ENCODE data around the gene MXRA8.
"Not testable (repeated sequence)": the region's sequence is repeated elsewhere in the genome, so short reads cannot be mapped to it uniquely, and the experiment has no call there.

The MXRA8 gene

DNA sequence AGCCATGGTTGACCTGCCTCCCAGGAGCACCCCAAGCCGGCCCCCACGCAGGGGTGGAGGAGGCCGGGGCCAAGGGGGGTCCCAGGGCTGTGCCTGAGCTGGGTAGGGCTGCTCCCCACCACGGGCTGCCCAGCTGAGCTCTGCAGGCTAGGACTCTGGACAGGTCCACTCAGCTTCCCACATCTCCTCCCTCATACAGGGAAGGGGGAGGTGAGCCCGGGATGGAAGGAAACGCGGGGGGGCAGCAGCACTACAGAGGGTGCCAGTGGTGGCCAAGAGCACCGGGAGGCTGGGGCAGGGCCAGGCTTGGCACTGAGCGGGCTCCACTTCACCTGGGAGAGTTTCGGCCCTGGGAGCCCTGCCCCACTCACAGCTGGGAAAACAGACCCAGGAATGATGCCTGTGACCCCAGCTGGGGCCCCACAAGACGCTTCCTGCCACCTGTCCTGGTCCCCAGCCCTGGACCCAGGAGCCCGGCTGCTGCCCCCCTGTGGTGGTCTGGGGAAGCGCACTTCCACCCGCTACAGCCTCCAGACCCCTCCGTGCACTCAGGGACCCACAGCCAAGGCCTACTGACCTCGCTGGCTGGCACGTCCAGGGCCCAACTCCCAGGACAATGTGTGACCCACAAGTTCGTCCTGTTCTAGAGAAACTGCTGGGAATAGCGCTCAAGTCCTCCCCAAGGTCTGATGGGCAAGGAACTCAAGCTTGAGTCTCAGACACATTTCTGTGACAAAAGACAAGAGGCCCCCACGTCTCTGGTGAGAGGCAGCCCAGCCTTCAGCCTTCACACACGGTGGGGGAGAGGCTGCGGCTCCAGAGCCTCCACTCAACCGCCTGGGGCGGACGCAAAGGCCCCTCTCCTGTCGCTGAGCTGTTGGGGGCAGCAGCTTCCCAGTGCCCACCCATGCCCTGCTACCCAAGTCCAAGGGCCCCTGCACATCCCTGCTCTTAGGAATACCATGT is 13.7 kb upstream of the MXRA8 start:
- in situ Hi-C loops (cut with MboI; ENCODE audit: low pct_unique_long_range_greater_than_20kb, low sequenced_read_pairs), result no loop called here
- DNase-seq, result peak; percentile 79

DNA sequence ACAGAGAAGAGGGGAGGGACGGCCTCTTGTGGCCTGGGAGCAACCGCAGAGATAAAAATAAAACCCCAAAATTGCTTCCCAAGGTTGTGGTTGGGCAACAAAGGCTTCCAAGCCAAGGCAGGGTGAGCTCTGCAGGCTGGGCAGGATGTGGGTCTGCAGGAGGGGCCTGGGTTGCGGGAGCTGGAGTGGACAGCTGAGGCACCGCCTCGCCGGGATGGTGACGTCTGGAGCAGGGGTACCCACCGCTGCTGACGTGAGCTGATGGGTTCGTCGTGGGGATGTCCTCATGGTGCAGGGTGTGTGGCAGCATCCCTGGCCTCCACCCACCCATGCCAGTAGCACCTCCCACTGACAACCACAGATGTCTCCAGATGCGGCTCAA is 13.0 kb upstream of the MXRA8 start:
- peak; percentile 77 for DNase-seq
- in situ Hi-C loops (cut with MboI; ENCODE audit: low pct_unique_long_range_greater_than_20kb, low sequenced_read_pairs), result no loop called here

DNA sequence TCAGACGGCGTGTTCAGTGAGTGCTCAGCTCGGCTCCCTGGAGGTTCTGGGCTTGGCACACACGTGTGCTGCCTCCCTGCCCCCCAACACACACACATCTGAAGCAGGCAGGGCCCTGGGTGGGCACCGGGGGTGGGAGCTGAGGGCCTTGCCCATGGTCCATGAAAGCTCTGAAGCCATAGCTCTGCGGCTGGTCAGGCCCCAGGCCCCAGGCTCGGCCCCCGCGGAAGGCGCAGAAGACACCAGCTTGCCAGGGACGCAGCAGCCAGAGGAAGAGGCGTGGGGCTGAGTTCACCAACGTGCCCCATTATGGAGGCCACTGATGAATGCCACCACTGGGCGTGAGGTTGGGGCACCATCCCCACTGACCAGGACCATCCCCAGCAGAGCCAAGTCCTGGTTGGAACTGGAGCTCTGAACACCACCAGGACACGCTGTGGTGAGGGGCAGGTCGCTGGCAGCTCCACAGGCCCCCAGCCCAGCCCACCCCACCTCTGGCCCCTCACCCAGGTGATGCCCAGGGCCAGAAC is 12.5 kb upstream of the MXRA8 start:
- no peak for DNase-seq
- in situ Hi-C loops (cut with MboI; ENCODE audit: low pct_unique_long_range_greater_than_20kb, low sequenced_read_pairs), result no loop called here

DNA sequence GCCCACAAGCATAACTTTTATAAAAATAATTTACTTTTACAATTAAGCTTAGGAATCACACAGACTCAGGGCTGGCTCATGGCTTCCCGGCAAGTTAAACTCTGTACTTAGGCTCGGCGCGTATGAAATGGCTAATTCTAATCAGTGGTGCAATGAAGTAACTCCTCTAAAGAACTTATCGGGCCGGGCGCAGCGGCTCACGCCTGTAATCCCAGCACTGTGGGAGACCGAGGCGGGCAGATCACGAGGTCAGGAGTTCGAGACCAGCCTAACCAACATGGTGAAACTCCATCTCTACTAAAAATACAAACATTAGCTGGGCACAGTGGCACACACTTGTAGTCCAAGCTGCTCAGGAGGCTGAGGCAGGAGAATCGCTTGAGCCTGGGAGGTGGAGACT is 11.7 kb upstream of the MXRA8 start:
- DNase-seq; in situ Hi-C loops (cut with MboI; ENCODE audit: low pct_unique_long_range_greater_than_20kb, low sequenced_read_pairs): not testable (repeated sequence)

DNA sequence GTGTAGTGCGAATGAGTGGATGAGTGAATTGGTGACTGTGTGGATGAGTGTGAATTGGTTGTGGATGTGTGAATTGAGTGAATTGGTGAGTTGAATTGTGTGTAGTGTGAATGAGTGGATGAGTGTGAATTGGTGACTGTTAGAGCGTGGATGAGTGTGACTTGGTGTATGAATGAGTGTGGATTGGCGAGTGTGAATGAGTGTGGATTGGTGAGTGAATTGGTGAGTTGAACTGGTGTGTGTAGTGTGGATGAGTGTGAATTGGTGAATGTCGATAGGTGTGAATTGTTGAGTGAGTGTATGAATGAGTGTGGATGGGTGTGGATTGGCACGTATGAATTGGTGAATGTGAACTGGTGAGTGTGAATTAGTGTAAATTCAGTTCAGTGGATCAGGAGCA is 9.0 kb upstream of the MXRA8 start:
- peak; percentile 20 for DNase-seq
- in situ Hi-C loops (cut with MboI; ENCODE audit: low pct_unique_long_range_greater_than_20kb, low sequenced_read_pairs), result no loop called here

DNA sequence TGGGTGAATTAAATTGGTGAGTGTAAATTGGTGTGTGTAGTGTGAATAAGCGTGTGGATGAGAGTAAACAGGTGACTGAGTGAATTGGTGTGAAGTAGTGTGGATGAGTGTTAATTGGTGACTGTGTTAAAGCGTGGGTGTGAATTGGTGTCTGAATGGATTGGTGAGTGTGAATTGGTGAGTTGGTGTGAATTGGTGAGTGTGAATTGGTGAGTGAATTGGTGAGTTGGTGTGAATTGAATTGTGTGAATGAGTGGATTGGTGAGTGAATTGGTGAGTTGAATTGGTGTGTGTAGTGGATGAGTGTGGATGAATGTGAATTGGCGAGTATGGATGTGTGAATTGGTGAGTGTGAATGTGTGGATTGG is 8.3 kb upstream of the MXRA8 start:
- no peak for DNase-seq
- in situ Hi-C loops (cut with MboI; ENCODE audit: low pct_unique_long_range_greater_than_20kb, low sequenced_read_pairs), result no loop called here

DNA sequence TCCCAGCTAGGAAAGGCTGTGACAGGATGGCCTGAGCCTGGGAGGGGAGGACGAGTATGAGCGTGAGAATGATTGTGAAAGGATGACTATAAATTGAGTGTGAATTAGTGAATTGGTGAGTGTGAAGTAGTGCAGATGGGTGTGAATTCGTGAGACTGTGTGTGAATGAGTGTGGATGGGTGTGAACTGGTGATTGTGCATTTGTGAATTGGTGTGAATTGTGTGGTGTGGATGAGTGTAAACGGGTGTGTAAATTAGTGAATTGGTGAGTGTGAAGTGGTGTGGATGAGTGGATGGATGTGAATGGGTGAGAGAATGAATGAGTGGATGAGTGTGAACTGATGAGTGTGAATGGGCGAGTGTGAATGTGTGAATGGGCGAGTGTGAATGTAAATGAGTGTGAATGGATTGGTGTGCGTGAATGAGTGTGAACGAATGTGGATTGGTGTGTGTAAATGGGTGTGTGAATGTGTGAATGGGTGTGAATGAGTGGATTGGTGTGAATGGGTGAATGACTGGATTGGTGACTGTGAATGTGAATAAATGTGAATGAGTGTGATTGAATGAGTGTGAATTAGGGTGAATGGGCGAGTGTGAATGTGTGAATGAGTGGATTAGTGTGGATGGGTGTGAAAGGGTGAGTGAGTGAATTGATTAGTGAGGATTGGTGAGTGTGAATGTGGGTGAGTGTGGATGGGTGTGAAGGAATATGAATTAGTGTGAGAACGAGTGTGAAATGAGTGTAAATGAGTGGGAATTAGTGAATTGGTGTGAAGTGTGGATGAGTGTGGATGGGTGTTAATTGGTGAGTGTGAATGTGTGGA is 7.7 kb upstream of the MXRA8 start:
- DNase-seq, result no peak
- in situ Hi-C loops (cut with MboI; ENCODE audit: low pct_unique_long_range_greater_than_20kb, low sequenced_read_pairs), result no loop called here

DNA sequence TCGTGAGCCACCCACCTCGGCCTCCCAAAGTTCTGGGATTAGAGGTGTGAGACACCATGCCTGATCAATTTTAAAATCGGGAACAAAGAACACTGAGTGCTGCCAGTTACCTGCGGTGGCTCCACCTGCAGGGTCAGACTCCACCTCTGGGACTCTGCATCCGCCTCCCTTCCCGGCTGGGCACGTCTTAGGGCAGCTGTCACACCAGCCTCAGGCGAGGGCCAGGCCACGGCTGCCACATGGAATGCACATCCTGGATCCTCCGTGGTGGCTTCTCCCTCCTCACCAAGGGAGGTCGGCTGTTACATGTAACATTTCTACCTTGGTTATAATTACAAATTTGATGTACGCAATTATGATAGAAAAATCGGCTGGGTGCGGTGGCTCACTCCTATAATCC is 5.9 kb upstream of the MXRA8 start:
- no peak for DNase-seq
- in situ Hi-C loops (cut with MboI; ENCODE audit: low pct_unique_long_range_greater_than_20kb, low sequenced_read_pairs), result no loop called here

DNA sequence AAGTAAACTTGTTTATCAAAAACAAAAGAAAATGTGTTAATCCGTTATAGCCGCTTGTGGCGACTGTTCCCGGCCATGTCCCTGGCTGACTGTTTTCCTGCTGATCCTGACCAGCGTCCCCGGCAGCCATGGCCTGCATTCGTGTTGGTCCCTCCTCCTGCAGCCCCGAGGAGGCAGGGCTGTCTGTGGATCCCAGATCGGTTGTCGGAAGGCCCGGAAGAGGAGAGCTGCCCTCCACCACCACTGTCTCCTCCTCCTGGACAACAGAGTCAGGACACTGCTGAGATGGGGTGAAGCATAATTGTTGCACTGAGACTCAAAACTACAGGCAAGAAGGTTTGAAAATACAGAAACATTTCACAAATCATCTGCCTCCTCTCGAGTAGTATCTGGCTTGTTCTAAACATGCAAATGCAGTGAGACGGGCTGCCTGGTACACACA is 3.6 kb upstream of the MXRA8 start:
- no peak for DNase-seq
- in situ Hi-C loops (cut with MboI; ENCODE audit: low pct_unique_long_range_greater_than_20kb, low sequenced_read_pairs), result no loop called here

DNA sequence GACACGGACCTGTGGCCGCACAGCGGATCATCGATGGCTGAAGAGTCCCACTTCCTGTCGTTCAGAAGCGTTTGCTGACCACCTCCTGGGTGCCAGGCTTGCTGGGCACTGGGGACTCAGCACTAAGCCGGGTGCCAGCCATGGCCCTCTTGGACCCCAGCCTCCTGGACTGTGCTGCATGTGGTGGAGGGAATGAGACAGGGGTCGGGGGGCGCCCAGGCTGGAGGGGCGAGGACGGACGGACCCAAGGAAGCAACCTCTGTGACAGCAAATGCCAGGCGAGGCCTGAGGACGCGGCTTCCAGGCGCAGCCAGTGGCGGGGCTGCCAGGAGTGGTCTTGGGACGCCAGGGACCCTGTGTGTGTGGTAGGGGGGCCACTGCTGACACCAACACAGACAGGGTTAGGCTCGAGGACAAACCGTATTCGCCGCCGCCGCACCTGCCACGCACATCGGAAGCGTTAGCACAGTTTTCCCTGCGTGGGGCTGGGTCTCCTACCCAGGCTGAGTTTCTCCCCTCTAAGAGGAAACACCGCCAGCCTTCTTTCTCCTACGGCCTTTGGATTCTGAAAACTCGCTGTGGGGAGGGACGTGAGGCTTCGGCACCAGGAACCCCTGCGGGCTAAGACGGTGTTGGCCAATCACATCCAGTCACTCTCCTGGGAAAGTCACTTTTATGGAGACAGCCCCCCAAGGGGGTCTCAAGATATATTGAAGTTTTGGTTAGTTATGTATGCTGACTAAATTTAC is 3.1 kb upstream of the MXRA8 start:
- in situ Hi-C loops (cut with MboI; ENCODE audit: low pct_unique_long_range_greater_than_20kb, low sequenced_read_pairs), result no loop called here
- DNase-seq, result no peak

DNA sequence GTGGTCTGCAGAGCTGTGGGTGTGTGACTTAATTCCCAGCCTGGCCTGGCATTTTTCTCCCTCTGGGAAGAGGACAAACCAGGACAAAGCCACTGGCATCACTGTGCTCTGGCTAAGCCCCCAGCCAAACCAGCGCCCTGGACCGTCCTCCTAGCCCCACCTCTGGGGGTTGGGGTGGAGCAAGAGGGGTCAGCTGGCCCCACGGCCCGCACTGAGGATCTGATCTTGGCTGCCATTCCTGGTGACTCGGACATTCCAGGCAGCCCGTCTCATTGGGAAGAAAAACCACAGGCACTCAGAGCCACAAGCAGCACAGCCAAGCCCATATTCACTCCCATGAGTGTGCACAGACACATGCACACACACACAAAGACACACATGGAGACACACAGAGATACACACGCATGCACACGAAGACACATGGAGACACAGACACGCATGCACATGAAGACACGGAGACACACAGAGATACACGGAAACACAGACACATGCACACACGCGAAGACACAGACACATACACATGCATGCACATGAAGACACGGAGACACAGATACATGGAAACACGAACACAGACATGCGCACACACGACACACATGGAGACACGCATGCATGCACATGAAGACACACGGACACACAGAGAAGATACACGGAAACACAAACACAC is 2.3 kb upstream of the MXRA8 start:
- in situ Hi-C loops (cut with MboI; ENCODE audit: low pct_unique_long_range_greater_than_20kb, low sequenced_read_pairs), result no loop called here
- DNase-seq, result no peak

DNA sequence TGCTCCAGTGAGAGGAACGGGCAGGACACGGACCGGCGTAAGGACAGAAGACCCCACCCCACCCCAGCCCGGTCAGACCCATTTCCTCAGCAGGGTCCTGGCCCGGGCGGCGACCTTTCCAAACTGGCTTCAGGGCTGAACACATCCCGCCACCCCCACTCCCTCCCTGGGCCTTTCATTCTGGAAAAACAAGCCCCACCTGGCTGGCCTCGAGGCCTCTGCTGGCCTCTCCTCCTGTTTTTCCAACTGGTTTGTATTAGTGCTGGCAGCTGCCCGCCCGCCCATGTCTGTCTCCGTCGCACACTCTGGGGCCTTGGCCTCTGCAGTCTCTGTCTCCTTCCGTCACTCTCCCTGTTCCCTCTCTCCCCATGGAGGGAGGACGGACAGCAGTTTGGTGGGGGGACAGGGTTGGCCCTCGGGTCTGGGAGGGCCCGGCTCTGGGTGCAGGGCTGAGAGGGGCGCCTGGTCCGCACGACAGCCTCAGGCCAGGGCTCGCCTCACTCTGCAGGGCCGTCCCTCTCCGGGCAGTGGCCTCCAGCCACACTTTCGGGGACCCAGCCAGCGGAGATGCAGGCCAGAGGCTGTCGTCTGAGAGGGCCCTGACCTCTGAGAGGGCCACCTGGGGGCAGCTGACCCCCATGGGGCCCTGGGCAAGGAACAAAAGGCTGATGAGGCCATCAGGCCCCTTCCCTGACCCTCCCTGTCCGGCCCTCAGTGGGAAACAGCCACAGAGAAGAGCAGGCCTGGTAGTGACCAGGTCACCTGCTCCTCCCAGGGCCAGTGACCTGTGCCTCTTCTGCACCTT is 1.5 kb upstream of the MXRA8 start:
- in situ Hi-C loops (cut with MboI; ENCODE audit: low pct_unique_long_range_greater_than_20kb, low sequenced_read_pairs), result no loop called here
- no peak for DNase-seq

DNA sequence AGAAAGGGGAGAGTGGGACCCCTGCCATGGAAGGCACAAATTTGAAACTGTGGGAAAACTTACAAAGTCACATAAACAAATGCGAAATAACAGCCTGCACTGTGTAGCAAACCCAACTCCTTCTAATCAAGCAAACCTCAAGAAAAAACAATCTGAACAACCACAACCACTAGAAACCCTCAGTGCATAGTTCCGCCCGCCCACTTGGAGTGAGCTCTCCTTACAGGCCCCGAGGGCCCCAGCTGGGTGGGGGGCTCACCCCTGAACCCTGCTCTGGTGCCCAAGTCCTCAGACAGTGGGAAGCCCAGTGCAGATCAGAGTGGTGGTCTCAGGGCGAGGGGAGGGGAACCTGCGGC is 931 bp upstream of the MXRA8 start:
- DNase-seq, result no peak
- in situ Hi-C loops (cut with MboI; ENCODE audit: low pct_unique_long_range_greater_than_20kb, low sequenced_read_pairs), result no loop called here

DNA sequence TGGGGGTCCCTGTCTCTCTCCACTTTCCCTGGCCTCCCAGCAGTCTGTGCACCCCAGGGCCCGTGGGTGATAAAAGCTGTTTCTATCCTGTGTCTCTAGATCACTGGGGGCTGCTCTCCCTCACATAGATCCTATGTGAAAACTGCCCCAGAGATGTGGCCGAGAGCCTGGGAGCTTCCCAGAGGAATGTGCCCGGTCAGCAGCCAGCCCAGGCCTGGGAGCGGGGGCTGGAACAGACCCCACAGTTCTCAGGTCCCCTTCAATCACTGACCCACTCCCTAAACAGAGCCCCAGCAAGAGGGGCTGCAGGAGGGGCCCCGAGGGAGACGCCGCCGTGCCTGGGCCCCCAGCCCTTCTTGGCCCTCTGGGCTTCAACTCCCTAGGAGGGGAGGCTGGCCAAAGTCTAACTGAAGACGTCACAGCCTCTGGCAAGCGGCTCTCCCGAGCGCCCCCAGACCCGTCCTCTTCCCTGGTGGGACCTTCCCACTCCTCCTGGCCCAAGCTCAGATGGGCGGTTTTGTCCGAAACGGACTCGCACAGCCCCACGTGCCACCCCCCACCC is 403 bp downstream of the MXRA8 start:
- DNase-seq, result no peak
- in situ Hi-C loops (cut with MboI; ENCODE audit: low pct_unique_long_range_greater_than_20kb, low sequenced_read_pairs), result no loop called here

DNA sequence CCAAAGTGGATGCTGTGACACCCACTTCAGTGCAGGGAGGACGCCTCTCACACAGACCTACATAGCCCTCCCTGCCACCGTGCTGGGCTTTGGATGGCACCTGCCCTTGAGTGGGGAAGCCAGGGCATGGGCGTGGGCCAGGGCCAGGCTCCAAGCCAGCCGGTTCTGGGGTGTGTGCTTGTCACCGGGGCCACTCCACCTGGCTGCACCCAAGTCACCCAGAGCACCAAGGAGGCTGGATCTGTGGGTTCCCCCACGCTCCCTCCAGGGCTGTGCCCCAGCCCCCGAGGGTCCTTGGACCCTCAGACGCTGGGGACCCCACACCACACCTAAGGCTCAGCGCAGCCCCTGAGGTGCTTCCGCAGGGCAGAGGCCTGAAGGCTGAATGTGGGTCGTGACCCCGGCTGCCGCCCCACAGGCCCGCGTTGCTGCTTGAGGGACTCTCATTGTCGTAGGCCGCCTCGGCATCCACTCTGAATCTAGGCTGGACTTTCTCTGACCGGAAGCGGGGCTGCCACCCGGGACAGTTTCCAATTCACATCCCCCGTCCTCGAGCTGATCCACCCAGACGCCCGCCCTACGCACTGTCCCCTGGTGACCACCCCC is 1.5 kb downstream of the MXRA8 start:
- in situ Hi-C loops (cut with MboI; ENCODE audit: low pct_unique_long_range_greater_than_20kb, low sequenced_read_pairs), result no loop called here
- no peak for DNase-seq

DNA sequence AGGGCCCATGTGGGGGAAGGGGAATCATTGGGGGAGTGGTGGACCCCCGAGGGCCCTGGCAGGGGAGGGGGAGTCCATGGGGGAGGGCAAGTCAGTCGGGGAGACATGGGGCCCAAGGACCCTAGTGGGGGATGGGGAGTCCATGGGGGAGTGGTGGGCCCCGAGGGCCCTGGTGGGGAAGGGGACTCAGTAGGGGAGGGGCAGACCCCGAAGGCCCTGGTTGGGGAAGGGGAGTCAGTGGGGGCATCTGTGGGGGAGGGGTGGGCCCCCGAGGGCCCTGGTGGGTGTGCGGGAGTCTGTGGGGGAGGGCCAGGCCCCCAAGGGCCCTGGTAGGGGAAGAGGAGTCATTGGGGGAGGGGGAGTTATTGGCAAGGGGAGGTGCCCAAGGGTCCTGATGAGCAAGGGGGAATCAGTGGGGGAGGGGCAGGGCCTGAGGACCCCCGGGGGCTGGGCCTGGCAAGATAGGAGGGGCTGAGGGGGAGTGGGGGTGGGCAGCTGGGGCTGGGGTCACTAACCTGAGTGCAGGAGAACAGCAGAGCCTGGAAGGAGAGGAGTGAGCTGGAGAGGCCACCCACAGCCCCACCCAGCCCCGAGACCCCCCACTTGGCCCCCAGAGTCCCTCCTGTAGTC is 2.1 kb downstream of the MXRA8 start:
- in situ Hi-C loops (cut with MboI; ENCODE audit: low pct_unique_long_range_greater_than_20kb, low sequenced_read_pairs), result no loop called here
- no peak for DNase-seq

DNA sequence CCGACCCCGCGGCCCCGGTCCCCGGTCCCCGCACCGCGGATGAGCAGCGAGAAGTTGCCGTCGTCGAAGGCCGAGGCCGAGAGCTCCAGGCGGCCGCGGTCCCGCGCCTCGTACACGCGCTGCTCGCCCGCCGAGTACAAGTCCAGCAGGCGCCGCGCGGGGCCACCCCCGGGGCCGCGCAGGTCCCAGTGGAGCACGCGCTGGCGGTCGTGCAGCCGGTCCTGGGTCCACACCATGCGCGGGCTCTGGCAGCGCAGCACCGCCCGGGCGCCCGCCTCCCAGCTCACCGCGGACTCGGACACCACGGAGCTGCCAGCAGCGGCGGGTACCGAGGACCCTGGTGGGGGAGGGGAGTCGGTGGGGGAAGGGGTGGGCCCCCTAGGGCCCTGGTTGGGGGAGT is 2.9 kb downstream of the MXRA8 start:
- DNase-seq, result no peak
- in situ Hi-C loops (cut with MboI; ENCODE audit: low pct_unique_long_range_greater_than_20kb, low sequenced_read_pairs), result no loop called here

Measured in KBM-7 (cell line).